Astrocyte (in vitro differentiated cells and primary cell): ENCODE results near the gene GALNT18.

Source experiments
- CTCF ChIP-seq: IDR thresholded peaks from 2 replicates; pipeline ENCODE4 v1.5.1; 2011; ENCODE audit warnings: low read depth, mild to moderate bottlenecking, inconsistent platforms, low read length, moderate library complexity; ENCODE audit not compliant: insufficient read depth
- EZH2 ChIP-seq: IDR thresholded peaks from 2 replicates; pipeline ENCODE4 v1.6.1; 2012; ENCODE audit warnings: mild to moderate bottlenecking, low read length, inconsistent platforms; ENCODE audit not compliant: insufficient read depth

- TF ChIP-seq CTCF (no peak), EZH2 (no peak)
Measured at GRCh38 chr11:11316651-11317230, 305.1 kb downstream of the GALNT18 start.
